ENCODE results near the gene ITGB1BP2. TPM values are rescaled to one million over a fixed set of nuclear protein-coding genes. Genes with fewer than 3 reads are reported as not detected.

The ITGB1BP2 gene
- total RNA-seq, 1 experiment from 2014 or later: 3.7 TPM

DNA sequence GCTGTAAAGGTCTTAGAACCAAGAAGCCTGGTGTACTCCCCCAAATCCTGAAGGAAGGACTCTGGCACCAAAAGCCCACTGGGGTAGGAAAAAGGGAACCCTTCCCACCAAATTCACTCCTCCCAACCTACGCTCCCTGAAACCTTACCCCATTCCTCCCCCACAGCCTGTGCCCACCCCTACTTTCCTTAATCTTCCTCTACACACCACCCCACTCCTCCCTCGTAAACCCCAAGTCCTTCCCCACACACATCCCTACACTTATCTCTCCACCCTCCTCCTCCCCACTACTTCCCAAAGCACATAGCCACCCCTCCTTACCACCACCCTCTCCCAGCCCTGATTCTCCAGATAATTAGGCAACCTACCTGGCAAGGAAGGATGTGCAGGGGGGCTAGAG, 49.3 kb upstream of the ITGB1BP2 start:
- H3K4ac ChIP-seq (ENCODE audit: low read depth, low read length): no peak overlapping the region
- peak overlapping the region in 1 of 3 experiments; percentile 66; a peak in 2 of 7 replicates for H3K27ac Mint-ChIP-seq

More for the DNA sequence above, 49.3 kb upstream of the ITGB1BP2 start:
- no peak overlapping the region for H2BK5ac ChIP-seq (ENCODE audit: insufficient read length, low read length)
- peaks cover 14% of the 10 kb centered on the region for H3K23me2 ChIP-seq (ENCODE audit: insufficient read length, low read depth, low read length, poor library complexity, severe bottlenecking)
- H2AK5ac ChIP-seq (ENCODE audit: insufficient read length, low read length): no peak overlapping the region
- no peak overlapping the region for H3K14ac ChIP-seq (ENCODE audit: insufficient read depth, low read length)
- no peak overlapping the region for H4K91ac ChIP-seq (ENCODE audit: insufficient read length, low read depth, low read length)
- H3K23ac ChIP-seq (ENCODE audit: insufficient read length, low read depth, low read length): no peak overlapping the region
- no peak overlapping the region for H3T11ph ChIP-seq (ENCODE audit: low read length)
- H4K8ac ChIP-seq (replicated peaks; ENCODE audit: insufficient read length, low read depth, low read length): no peak overlapping the region
- H3K4me1 ChIP-seq (ENCODE audit: insufficient read depth, low read length): no peaks in the 10 kb centered on the region
- 100% methylated on average over 2 of the region's 2 CpGs for WGBS (ENCODE audit: extremely low coverage, insufficient read length, low lambda C conversion rate)
- no peaks in the 10 kb centered on the region for H3K79me1 ChIP-seq (ENCODE audit: insufficient read depth, low read depth, low read length, poor library complexity, severe bottlenecking)
- H3K9ac ChIP-seq (ENCODE audit: extremely low read depth, insufficient read length, low read length): peak overlapping the region; percentile 43
- peak overlapping the region; percentile 55 for H3K4me2 ChIP-seq (ENCODE audit: insufficient read depth, insufficient read length, low read length)
- TF ChIP-seq, protein P1, sequence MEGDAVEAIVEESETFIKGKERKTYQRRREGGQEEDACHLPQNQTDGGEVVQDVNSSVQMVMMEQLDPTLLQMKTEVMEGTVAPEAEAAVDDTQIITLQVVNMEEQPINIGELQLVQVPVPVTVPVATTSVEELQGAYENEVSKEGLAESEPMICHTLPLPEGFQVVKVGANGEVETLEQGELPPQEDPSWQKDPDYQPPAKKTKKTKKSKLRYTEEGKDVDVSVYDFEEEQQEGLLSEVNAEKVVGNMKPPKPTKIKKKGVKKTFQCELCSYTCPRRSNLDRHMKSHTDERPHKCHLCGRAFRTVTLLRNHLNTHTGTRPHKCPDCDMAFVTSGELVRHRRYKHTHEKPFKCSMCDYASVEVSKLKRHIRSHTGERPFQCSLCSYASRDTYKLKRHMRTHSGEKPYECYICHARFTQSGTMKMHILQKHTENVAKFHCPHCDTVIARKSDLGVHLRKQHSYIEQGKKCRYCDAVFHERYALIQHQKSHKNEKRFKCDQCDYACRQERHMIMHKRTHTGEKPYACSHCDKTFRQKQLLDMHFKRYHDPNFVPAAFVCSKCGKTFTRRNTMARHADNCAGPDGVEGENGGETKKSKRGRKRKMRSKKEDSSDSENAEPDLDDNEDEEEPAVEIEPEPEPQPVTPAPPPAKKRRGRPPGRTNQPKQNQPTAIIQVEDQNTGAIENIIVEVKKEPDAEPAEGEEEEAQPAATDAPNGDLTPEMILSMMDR (conservative IDR thresholded peaks at IDR 0.05): no peak
- Mint-ChIP-seq H3K36me3 (ENCODE audit: insufficient read depth in 1 of 3, low read depth in 3 of 3) (peaks cover 34 to 53% (median 40%) of the 10 kb centered on the region in 3 experiments), H3K27me3 (ENCODE audit: low read depth) (no peaks in the 10 kb centered on the region), H3K4me3 (peak overlapping the region; percentile 93 to 95), H3K4me1 (peaks cover 10 to 27% of the 10 kb centered on the region in 2 experiments), H3K9me3 (peaks cover 78 to 82% of the 10 kb centered on the region in 2 experiments)
- no peak overlapping the region for H3K56ac ChIP-seq (ENCODE audit: insufficient read length, low read depth, low read length)
- H2BK15ac ChIP-seq (ENCODE audit: low read depth, low read length): no peak overlapping the region
- peaks cover 2% of the 10 kb centered on the region; the same call in 1 of the 2 replicates for H3K79me2 ChIP-seq (ENCODE audit: insufficient read depth, low read length)
- no peak overlapping the region for H4K5ac ChIP-seq (ENCODE audit: insufficient read length, low read depth, low read length)
- no peak overlapping the region for H2BK120ac ChIP-seq (ENCODE audit: low read depth, low read length, poor library complexity, severe bottlenecking)
- H4K20me1 ChIP-seq (ENCODE audit: control insufficient read depth, insufficient read depth, insufficient read length): no peaks in the 10 kb centered on the region
- H3K27ac ChIP-seq (ENCODE audit: insufficient read length, low read depth, low read length): no peak overlapping the region
- no peak overlapping the region for H2BK20ac ChIP-seq (ENCODE audit: low read depth, low read length, poor library complexity, severe bottlenecking)
- no peak for DNase-seq
- no peak overlapping the region for H3K18ac ChIP-seq (ENCODE audit: insufficient read length, low read depth, low read length)
- no peak overlapping the region for H2AFZ ChIP-seq (ENCODE audit: low read length)
- H3K9me3 ChIP-seq (ENCODE audit: control insufficient read depth, low read depth, low read length): peaks cover 21% of the 10 kb centered on the region
- no peak overlapping the region for H2BK12ac ChIP-seq (ENCODE audit: insufficient read length, low read depth, low read length)
- no peaks in the 10 kb centered on the region for H3K27me3 ChIP-seq (ENCODE audit: insufficient read depth, low read length)

All from H9 (cell line).